ENCODE results near the gene SORBS1. TPM values are rescaled to one million over a fixed set of nuclear protein-coding genes. Genes with fewer than 3 reads are reported as not detected.

The SORBS1 gene
- total RNA-seq, 4 donors from 2014 or later = 35.1 to 53.1 (median 43.3) TPM

DNA sequence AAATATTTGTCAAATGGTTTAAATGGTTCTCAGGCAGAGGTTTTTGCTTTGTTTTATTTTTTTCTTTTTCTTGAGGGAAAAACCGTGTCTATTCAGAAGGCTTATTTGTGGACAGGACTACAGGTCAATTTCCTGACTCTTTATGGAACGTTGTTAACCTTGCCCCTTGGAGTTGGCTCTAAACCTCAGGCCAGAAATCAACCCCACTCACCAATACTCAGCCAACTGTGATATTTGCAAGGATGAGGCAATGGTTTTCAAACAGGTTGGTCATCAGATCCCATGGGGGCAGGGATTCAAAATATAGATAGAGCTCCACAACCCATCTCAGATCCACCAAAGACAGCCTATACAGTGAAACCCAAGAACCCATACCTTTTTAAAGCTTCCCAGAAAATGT, 280.5 kb downstream of the SORBS1 start:
- DNase-seq (ENCODE audit: low spot score in 2 of 2) = peak in 1 of 2 donors; percentile 29
- TF ChIP-seq POLR2A (IDR thresholded peaks at IDR 0.05) = no peak
- TF ChIP-seq, protein P1, sequence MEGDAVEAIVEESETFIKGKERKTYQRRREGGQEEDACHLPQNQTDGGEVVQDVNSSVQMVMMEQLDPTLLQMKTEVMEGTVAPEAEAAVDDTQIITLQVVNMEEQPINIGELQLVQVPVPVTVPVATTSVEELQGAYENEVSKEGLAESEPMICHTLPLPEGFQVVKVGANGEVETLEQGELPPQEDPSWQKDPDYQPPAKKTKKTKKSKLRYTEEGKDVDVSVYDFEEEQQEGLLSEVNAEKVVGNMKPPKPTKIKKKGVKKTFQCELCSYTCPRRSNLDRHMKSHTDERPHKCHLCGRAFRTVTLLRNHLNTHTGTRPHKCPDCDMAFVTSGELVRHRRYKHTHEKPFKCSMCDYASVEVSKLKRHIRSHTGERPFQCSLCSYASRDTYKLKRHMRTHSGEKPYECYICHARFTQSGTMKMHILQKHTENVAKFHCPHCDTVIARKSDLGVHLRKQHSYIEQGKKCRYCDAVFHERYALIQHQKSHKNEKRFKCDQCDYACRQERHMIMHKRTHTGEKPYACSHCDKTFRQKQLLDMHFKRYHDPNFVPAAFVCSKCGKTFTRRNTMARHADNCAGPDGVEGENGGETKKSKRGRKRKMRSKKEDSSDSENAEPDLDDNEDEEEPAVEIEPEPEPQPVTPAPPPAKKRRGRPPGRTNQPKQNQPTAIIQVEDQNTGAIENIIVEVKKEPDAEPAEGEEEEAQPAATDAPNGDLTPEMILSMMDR (IDR thresholded peaks at IDR 0.05) = no peak
- intact Hi-C loops (cut with DNase I; ENCODE audit: low total_unique reads) = no loop called here
- WGBS, 2 donors = 53 to 66% methylated on average over 2 of the region's 2 CpGs
- H3K4me3 ChIP-seq (ENCODE audit: low read depth, poor library complexity, severe bottlenecking) = no peak overlapping the region

DNA sequence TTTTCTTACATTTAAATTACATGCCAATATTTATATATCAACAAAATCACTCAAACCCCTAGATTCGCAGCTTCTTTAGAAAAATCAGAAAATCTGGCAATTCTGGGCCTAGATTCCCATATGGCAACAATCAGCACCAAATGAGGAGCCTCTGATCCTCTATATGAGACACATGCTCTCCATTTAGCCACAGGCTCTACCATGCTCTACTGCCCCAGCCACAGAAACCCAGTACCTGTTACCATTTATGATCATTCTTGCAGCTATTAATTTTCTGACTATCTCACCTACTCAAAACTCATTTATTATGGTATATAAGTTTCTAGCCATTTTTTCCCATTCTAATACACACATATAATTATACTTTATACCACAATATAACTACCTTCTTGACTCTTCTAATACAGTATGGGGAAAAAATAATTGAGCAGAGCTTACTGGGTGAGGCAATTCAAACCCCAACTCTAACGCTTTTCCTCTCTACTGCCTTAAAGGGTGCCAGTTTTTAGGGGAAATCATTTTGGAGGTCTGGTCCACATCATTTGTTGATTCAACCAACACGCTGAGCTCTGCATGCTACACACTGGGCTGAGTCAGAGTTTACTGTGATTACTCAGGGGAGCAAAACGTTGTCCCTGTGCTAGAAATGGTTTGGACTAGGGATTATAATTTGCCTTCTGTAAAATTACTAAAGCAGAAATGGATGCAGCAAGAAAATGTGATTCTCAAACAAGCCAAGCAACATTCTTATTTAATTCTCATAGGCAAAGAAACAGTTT, 281.9 kb downstream of the SORBS1 start:
- peak in 1 of 2 donors; percentile 21 for DNase-seq (ENCODE audit: low spot score in 2 of 2)
- intact Hi-C loops (cut with DNase I; ENCODE audit: low total_unique reads) = no loop called here
- H3K4me3 ChIP-seq (ENCODE audit: low read depth, poor library complexity, severe bottlenecking) = no peak overlapping the region
- TF ChIP-seq, protein P1 (IDR thresholded peaks at IDR 0.05) = no peak
- no peak for TF ChIP-seq POLR2A (IDR thresholded peaks at IDR 0.05)
- 44 to 68% methylated on average over 4 of the region's 4 CpGs for WGBS, 2 donors

DNA sequence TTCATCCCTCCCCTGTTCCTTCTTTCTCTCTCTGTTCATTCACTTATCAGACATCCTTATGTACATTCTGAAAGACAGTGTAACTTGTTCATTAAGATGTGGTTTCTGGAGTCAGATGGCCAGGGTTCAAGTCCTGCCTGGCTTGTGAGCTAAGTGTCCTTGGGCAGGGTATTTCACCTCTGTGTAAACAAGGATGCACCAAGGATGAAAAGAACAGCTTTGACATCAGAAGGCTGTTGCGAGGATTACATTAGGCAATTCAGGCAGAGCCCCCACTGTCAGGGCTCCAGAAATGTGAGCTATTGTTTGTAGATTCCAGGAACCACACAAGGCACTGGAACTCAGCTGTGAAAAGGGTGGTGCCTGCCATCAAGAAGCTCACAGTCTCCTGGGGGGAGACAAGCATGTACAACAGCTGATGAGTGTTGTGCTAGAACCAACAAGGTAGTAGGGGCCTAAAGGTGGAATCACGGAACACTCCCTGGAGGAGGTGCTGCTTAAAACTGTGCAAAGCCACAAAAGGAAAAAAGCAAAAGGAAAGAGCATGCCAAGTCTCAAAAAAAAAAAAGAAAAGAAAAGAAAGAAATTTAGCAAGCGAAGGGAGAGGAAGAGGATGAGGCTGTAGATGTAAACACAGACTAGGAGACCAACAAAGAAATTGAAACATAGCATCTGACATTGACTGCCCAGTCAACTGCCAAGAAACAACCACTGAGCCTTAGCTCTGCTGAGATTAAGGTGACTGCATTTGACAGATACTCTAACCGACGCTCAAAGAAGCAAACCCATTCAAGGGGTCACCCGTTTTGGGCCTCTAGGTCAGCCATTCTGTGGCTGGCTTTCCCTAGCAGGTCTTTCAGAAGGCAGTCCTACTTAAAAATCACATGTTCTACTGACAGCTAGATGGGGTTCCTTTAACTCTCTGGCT, 282.8 kb downstream of the SORBS1 start:
- DNase-seq (ENCODE audit: low spot score in 2 of 2) = peak in 1 of 2 donors; percentile 75
- intact Hi-C loops (cut with DNase I; ENCODE audit: low total_unique reads) = no loop called here
- TF ChIP-seq, protein P1 (IDR thresholded peaks at IDR 0.05) = no peak
- no peak for TF ChIP-seq POLR2A (IDR thresholded peaks at IDR 0.05)
- no peak overlapping the region for H3K4me3 ChIP-seq (ENCODE audit: low read depth, poor library complexity, severe bottlenecking)
- WGBS, 2 donors = 83 to 84% methylated on average over 6 of the region's 6 CpGs

DNA sequence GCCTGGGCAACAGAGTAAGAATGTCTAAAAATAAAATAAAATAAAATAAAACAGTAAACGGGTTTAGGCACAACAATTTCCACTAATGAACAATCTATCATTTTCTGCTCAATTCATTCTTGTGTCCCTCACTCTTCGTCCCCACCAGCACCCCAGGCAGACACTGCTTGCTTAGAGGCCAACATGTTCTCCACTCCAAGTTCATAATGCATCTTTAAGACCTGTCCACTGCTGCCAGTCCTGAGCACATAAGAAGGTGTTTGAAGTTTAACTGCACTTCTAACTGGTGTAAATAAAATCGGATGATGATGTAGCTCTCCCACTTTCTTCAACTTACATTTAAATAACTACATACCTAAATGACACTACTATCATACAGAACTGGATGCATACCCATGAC, 283.6 kb downstream of the SORBS1 start:
- DNase-seq (ENCODE audit: low spot score in 2 of 2) = no peak
- 55 to 62% methylated on average over 3 of the region's 3 CpGs for WGBS, 2 donors
- TF ChIP-seq POLR2A (IDR thresholded peaks at IDR 0.05) = no peak
- TF ChIP-seq, protein P1 (IDR thresholded peaks at IDR 0.05) = no peak
- intact Hi-C loops (cut with DNase I; ENCODE audit: low total_unique reads) = no loop called here
- no peak overlapping the region for H3K4me3 ChIP-seq (ENCODE audit: low read depth, poor library complexity, severe bottlenecking)

DNA sequence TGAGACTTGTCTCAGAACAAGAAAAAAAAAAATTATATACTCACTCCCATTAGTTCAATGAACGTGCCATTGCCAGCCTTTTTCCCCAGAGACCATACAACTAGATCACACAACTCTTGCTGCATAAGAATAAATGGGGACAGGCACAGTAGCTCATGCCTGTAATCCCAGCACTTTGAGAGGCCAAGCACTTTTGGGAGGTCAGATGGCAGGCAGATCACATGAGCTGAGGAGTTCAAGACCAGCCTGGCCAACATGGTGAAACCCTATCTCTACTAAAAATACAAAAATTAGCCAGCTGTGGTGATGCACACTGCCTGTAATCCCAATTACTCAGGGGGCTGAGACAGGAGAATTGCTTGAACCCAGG, 284.0 kb downstream of the SORBS1 start:
- no peak for TF ChIP-seq POLR2A (IDR thresholded peaks at IDR 0.05)
- TF ChIP-seq, protein P1 (IDR thresholded peaks at IDR 0.05) = no peak
- 48 to 67% methylated on average over 1 of the region's 1 CpG for WGBS, 2 donors
- intact Hi-C loops (cut with DNase I; ENCODE audit: low total_unique reads) = no loop called here
- no peak for DNase-seq (ENCODE audit: low spot score in 2 of 2)
- H3K4me3 ChIP-seq (ENCODE audit: low read depth, poor library complexity, severe bottlenecking) = no peak overlapping the region
